ENCODE data around the gene BRD8. TPM values are rescaled to one million over a fixed set of nuclear protein-coding genes. Genes with fewer than 3 reads are reported as not detected.

The BRD8 gene
- total RNA-seq, 1 experiment from 2014 or later, result 73.4 TPM

- TF ChIP-seq CTCF (IDR thresholded peaks at IDR 0.05), result no peak
- no peak for TF ChIP-seq ZBTB43 (CRISPR knock-in tag; IDR thresholded peaks at IDR 0.05)
- TF ChIP-seq JAZF1 (CRISPR knock-in tag; IDR thresholded peaks at IDR 0.05), result no peak
These were observed 86.7 kb downstream of the BRD8 start (continued) for GRCh38 chr5:138091685-138092084.

Other genes with a start within 250 kb of the BRD8 start
- gene FAM13B, start 145.6 kb downstream of the BRD8 start, total RNA-seq (2021), result 14.3 to 15.6 TPM (median 15.2 TPM) in 3 replicates
- gene WNT8A, start 94.6 kb downstream of the BRD8 start, total RNA-seq (2021), result 0.16 TPM in 1 of 3 replicates, not detected in the others
- gene NME5, start 39.2 kb downstream of the BRD8 start, total RNA-seq (2021), result 0.74 to 0.89 TPM in 2 of 3 replicates, not detected in the other
- gene KIF20A, start 482 bp upstream of the BRD8 start, total RNA-seq (2021), result 66.9 to 81.9 TPM (median 68.0 TPM) in 3 replicates
- 43.8 to 45.3 TPM (median 44.5 TPM) in 3 replicates for gene CDC23, start 34.7 kb upstream of the BRD8 start, total RNA-seq (2021)
- gene GFRA3, start 96.0 kb upstream of the BRD8 start, total RNA-seq (2021), result 0.69 to 1.3 TPM (median 0.94 TPM) in 3 replicates
- gene CDC25C, start 153.2 kb upstream of the BRD8 start, total RNA-seq (2021), result 15.0 to 18.8 TPM (median 16.1 TPM) in 3 replicates
- gene FAM53C, start 159.6 kb upstream of the BRD8 start, total RNA-seq (2021), result 51.3 to 56.2 TPM (median 53.0 TPM) in 3 replicates
- gene KDM3B, start 174.1 kb upstream of the BRD8 start, total RNA-seq (2021), result 86.2 to 89.0 TPM (median 87.9 TPM) in 3 replicates